GM04504 (cell line): ENCODE results near the gene ANKK1.

ENCODE experiments used
- DNase-seq: peaks from one replicate; pipeline ENCODE4 v3.0.0-alpha.2; 2012; ENCODE audit warnings: low read depth

The ANKK1 gene

DNA sequence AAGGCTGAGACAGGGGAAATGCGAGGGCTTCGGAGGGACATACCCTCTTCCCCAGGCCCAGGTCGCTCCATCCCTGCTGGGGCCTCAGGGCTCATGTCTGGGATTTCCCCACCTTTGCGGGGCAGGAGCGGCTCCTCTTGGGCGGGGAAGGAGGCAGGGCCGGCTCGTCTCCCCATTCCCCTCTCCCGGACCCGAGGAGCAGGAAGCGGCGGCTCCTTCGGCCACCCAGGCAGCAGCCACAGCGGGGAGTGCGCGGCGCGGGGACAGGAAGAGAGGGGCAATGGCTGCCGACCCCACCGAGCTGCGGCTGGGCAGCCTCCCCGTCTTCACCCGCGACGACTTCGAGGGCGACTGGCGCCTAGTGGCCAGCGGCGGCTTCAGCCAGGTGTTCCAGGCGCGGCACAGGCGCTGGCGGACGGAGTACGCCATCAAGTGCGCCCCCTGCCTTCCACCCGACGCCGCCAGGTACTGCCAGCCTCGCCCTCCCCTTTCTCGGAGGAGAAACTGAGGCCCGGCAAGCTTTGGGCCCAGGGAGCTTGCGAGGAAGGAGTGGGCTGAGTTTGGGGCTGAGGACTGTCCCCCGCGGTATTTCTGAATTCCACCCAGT, at the start of gene ANKK1:
Gene ANKK1 (plus strand): TSS at position 175 of the 607 bp plus-strand sequence. CDS start 106 bp downstream, at position 281.
- no peak for DNase-seq

- DNase-seq = no peak
These were observed 48.8 kb upstream of the ANKK1 start for GRCh38 chr11:113338730-113339129.

DNA sequence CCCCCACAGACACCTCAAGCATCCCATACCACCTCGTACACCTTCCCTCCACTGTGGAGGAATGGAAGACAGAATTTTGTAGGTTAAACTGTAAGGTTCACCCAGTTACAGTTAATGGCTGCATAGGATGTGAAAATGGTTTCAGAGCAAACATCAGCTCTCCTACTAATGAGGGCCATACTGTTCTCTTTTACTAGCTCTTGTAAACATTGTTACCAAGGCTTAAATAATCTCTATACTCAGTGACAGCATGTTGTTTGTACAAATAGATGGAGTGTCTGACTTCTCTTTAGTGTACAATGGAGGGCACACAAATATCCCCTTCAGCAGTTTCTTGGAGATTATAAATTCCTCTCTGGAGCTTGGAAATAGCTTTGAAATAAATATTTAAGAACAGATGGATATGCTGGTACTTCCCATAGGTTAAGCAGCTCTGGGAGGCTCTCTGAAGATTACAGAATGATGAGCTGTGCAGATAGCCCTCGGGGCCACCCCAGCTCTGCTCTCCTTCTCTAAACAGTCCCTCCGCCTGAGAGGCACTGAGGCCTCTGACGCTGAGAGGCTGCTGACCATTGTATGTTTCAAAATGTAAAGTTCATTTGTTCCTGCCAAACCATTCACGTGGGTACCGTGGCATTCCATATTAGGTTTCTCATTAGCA, 47.5 kb upstream of the ANKK1 start:
- no peak for DNase-seq

DNA sequence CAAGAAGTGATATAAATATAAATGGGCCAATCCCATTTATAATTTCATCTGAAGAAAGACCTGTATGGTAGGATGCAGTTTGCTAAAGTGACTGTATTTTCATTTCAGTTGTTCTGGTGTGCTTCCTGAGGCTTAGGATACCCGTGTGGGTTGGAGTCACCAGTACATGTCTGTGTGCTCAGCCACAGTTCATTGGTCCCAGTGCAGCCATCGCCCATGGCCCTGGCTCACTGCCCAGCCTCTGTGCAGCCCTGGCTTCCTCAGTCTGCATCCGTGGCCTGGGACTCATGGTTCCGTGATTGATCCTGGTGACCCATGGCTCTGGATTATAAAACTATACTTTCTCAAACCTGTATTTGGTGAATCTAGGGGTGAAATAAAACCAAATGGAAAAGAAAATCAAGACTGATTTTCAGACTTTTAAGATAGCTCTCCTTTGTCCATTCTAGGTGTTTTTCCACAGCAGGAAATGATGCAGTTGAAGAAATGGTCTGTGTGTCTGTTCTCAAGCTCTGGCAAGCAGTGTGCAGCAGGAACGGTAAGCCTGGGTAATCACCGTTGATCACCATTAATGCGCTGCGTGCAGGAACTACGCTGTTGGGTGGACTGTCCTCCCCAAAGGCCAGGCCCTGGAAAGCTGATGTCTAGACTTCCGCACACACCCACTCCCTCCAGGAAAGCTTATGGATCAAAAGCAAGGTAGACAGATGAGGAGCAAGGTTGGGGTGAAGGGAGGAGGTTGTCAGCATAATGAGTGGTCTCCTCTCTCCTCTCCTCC, 46.0 kb upstream of the ANKK1 start:
- DNase-seq = no peak

GRCh38 chr11:113345978-113346377, 41.6 kb upstream of the ANKK1 start:
- no peak for DNase-seq

GRCh38 chr11:113349528-113349927, 38.1 kb upstream of the ANKK1 start:
- DNase-seq = no peak

DNA sequence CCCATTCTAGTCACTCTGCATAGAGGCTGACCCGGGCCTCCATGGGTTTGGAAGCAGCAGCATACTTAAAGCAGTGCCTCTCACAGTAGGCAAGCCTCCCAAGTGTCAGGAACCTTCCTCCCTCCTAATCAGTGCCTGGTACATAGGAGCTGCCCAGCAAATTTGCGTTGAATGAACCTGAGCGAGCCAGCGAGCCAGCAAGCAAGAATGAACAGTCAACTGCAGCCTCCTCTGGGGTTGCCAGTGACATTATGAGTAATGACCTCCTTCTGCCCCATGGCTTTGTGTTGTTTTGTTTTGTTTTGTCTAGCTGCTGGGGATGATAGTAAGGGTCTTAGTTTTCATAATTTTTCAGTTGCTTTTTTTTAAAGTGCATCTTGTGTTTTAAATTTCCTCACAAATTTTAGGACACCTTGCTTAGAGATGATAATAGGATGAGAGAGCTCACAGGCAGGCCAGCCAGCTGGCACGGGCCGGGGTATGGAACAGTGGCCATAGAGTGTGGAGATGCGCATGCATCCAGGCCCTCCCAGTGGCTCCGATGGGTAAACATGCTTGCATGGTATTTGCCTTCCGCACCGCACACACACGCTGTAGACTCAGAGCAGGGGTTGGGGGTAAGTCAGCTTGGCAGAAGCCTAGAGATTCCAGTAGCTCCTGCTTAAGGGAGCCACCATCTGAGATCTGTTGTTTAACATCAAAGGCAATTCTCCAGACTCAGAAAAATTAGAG, 37.1 kb upstream of the ANKK1 start:
- no peak for DNase-seq

DNA sequence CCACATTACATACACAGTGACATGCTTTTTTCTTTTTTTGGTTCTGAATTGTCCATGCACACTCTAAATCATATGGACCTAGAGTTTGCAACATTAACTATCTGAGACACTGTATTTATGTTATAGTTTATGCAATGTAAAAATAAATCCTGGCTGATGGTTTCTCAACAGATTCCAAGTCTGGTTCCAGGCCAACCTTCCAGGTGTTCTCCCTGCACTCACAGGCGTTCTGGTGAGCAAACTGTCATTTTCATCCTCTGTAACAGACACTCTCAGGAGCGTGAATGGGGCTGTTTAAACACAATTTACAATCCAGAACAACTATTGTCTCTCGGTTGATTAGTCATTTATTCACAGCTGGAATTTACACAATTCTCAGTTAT, 36.5 kb upstream of the ANKK1 start:
- no peak for DNase-seq

DNA sequence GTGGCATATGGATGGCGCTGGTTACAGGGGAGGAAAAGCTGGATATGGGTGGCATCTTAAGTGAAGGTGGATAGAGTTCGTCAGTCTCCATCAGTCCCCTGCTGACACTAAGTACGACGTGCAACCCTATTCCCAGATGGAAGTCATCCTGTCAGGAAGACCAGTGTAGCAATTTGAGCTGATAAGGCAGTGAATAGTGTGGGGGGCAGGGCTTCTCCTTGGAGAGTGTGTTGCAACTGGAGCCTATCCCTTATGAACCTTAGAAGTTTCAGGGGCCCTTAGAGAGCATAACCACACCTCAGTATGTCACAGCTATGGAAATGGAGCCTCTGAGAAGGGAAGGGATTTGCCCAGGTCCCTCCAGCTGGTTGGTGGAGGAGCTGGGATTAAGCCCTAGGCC, 36.1 kb upstream of the ANKK1 start:
- no peak for DNase-seq

GRCh38 chr11:113356203-113356602, 31.4 kb upstream of the ANKK1 start:
- no peak for DNase-seq

DNA sequence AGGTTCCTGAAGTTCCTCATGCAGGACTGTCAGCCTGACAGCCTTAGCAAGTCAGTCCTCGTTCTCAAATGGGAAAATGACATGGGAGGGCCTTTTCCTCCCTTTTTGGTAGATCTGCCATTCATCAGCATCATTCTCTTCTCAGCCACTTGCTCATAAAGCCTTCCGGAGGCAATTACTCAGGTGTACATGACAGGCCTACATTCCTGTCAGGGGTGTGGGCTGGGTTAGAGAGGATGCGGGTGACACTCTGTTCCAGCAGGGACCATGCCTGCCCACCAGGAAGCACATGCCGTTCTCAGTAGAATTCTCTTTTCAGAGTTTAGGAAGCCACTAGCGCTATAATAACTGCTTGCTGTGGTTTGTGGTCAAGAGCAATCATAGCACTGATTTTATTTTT, 24.2 kb upstream of the ANKK1 start:
- no peak for DNase-seq

DNA sequence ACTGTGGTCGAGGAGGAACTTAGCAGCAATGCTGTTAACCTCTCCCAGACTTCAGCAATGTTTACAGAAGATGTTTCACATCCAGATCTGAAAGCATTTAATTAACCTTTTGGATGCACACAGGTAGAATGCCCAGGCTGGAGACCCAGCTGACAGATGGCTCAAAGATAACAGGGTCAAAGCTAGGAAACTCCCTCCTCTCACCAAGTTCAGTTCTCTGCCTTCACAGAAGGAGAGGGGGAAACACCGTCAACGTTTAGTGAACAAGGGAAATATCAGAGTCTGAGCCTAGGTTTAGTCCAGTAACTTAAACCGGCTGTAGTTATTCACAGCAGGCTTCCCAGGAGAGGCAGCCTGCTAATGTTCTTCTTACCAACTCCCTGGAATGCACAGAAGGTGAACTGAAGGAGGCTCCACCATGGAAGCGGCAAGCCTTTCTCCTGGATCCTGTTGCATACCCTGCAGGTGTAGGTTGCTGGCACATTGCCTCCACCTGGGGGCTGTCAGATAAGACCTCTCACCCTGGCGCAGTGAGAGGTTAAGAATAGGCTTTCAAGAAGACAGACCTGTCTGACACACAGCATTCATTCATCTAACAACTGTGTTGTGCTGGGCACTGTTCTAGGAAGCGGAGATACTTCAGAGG, 23.5 kb upstream of the ANKK1 start:
- DNase-seq = no peak

GRCh38 chr11:113365895-113366294, 21.7 kb upstream of the ANKK1 start:
- no peak for DNase-seq

GRCh38 chr11:113369411-113369810, 18.2 kb upstream of the ANKK1 start:
- no peak for DNase-seq

GRCh38 chr11:113370634-113371033, 16.9 kb upstream of the ANKK1 start:
- DNase-seq = no peak

GRCh38 chr11:113372309-113372708, 15.3 kb upstream of the ANKK1 start:
- no peak for DNase-seq

GRCh38 chr11:113373306-113373705, 14.3 kb upstream of the ANKK1 start:
- DNase-seq = no peak

DNA sequence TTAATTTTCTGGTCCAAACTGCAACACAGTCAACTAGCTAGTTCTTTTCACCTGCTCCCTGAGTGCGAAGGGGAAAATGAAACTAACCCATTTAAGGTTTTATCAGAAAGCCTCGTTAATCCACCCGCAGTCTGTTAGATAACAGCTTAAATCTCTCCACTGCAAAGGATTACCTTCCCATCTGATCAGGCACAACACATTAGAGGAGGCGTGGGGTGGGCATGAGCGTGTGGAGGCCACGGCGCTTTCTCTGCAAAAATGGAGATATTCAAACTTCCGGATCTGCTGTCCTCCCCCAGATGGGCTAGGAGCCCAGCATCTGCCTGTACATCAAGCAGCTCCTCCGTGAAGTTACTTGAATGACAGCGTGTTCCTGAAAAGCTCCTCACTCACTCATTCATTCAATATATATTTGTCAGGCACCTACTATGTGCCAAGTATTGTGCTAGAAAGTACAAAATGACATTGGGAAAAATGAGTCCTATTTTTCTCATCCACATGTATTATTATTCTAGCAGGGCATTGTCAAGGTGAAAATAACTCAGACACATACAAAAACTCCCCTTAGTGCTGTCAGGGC, 13.5 kb upstream of the ANKK1 start:
- DNase-seq = no peak

- no peak for DNase-seq
These were observed 12.2 kb upstream of the ANKK1 start for GRCh38 chr11:113375402-113375801.

- DNase-seq = no peak
These were observed 11.4 kb upstream of the ANKK1 start for GRCh38 chr11:113376156-113376555.

DNA sequence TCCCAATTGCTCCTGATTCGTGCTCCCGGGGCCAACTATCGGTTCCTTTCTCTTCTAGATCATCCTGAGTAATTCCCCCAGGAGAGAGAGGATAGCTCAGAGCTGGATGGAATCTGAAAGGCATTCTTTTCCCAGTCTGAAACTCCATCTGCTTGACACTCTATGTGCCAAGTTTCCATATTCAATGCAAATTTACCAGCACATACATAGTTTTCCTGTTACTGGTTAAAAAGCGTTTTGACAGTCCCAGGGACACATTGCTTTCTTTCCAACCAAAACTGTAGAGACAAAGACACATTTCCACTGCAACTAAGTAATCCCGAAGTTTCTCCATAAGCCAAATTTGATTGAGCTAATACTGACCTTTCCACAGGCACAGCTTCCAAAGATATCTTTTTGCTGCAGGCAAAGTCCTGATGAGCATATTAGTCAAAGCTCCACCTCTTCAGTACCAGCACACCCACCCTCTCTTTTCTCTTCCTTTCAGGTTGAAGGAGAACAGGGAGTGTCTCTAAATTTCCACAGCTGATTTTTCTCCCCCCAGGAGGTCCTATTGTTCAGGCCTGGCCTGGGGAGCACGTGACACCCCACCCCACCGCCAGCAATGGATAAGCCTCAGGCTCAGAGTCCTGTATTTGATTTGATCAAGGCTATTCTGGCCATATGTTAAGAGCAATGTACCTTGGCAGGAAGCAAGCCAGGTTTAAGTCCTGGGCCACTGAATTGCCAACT, 9.7 kb upstream of the ANKK1 start:
- DNase-seq = no peak
